Measurements from ENCODE around the gene NDOR1.

Gene NDOR1

GRCh38 chr9:137188490-137189296 is 16.8 kb upstream of the NDOR1 start, which contains the start of the genes ANAPC2 and SSNA1:
TSS of gene ANAPC2 (minus strand) at chr9:137188560. CDS start at chr9:137188532, 28 bp downstream.
TSS of gene SSNA1 (plus strand) at chr9:137188676. CDS start at chr9:137188727, 51 bp downstream.
- TF ChIP-seq, protein P1, sequence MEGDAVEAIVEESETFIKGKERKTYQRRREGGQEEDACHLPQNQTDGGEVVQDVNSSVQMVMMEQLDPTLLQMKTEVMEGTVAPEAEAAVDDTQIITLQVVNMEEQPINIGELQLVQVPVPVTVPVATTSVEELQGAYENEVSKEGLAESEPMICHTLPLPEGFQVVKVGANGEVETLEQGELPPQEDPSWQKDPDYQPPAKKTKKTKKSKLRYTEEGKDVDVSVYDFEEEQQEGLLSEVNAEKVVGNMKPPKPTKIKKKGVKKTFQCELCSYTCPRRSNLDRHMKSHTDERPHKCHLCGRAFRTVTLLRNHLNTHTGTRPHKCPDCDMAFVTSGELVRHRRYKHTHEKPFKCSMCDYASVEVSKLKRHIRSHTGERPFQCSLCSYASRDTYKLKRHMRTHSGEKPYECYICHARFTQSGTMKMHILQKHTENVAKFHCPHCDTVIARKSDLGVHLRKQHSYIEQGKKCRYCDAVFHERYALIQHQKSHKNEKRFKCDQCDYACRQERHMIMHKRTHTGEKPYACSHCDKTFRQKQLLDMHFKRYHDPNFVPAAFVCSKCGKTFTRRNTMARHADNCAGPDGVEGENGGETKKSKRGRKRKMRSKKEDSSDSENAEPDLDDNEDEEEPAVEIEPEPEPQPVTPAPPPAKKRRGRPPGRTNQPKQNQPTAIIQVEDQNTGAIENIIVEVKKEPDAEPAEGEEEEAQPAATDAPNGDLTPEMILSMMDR (IDR thresholded peaks at IDR 0.05), result peak; percentile 43; the same call in 1 of the 2 replicates

- TF ChIP-seq, protein P1 (IDR thresholded peaks at IDR 0.05), result no peak
Observed at GRCh38 chr9:137189297-137190295, 15.9 kb upstream of the NDOR1 start.

DNA sequence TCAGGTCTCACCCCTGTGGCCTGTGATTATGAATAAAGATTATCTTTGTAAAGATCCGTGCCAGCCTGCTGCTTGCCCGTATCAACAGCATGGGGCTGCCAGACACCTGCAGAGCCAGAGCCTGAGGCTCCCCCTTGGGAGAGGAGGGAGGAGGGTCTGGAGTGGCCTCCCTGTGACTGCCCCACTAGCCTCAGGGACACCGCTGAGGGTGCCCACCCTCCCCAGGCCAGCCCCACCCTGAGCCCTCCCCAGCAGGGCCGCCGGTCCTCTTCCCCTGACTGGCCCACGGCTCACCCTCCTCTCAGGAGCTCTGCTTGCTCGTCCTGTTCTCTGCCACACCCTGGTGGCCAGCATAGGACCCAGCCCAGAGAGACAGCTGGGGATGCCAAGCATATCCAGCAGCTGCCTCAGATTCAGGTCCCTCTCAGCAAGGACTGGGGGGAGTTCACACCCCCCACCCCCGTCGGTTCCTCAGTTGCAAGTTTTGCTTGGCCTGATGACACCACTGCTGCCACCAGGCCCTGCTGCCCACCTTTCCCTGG is 15.1 kb upstream of the NDOR1 start:
- TF ChIP-seq, protein P1 (IDR thresholded peaks at IDR 0.05), result peak; percentile 38; the same call in 1 of the 2 replicates

DNA sequence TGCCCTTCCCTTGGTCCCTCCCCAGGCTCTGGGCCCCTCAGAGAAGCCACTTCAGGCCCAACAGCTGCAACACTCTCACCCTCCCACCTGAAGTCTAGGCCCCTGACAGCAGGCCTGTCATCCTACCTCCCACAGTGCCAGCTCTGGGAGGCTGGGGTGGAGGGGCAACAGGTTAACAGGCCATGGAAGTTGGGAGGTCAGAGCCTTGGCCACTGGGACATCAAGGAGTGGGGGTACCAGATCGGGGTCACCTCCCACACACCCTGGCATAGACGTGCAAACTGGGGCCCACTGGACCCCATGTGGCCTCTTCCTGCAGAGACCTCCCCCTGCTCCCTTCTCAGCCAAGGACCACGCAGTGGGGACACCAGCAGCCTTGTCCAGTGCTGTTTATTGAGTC is 14.3 kb upstream of the NDOR1 start:
- TF ChIP-seq, protein P1 (IDR thresholded peaks at IDR 0.05), result no peak

DNA sequence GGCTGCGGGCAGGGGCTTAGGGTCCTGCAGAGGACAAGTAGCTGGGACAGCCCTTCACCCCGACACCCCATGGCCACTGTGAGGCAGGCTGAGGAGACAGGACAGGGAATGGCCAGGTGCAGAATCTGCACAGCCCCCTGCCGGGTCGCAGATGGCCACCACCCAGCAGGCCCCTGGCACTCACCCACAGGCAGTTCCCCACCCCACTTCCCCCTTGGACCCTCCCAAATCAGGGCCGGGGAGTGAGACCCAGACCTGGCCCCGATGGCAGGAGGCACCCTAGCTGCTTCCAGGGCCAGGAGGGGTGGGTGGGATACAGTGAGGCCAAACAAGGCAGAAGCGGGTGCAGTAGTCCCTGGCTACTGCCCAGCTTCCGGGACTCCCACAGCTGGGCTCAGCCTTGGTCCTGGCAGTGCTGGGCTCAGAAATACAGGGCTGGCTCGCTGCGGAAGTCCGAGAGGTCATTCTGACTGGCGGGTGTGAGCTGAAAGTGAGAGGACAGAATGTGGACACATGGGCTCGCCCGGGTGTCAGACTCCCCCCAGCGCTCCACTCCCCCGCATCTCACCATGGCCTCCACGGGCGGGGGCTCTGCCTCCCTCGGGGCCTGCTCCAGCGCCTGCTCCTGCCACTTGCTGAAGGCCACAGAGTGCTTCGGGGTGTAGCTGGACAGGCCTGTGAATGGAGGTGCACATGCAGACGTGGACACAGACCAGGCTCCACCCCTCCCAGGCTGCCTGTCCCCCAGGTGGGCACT is 13.6 kb upstream of the NDOR1 start:
- TF ChIP-seq, protein P1 (IDR thresholded peaks at IDR 0.05), result no peak

GRCh38 chr9:137192448-137192780 is 13.1 kb upstream of the NDOR1 start:
- TF ChIP-seq, protein P1 (IDR thresholded peaks at IDR 0.05), result no peak

All from LNCAP (cell line).